Lung (tissue), 12 donors: ENCODE data around the gene ZNF462. TPM values are rescaled to one million over a fixed set of nuclear protein-coding genes. Genes with fewer than 3 reads are reported as not detected.
A peak's percentile ranks its signal among the peaks of the same experiment; 100 is the strongest.

Experiments used
- ATAC-seq: fragments of 200-7000 bp; cut with Tn5 transposase; one replicate; pipeline ENCODE4 v1.9.1; 2020; ENCODE audit warnings: moderate number of reproducible peaks; ENCODE audit not compliant: insufficient read depth, low FRiP score
- DNase-seq, 3 donors: peaks; one replicate each; pipeline ENCODE4 v3.0.0-alpha.2; 2013 to 2017
- H3K27ac ChIP-seq, 2 donors: one replicate each; pipeline ENCODE4 v1.5.1; 2013; ENCODE audit warnings: mild to moderate bottlenecking in 2 of 2, moderate library complexity in 2 of 2, control low read depth in 1 of 2, inconsistent platforms in 1 of 2, low read depth in 1 of 2, low read length in 1 of 2
- H3K27me3 ChIP-seq, 3 donors: one replicate each; pipeline ENCODE4 v1.5.1; 2013; ENCODE audit warnings: low read length in 2 of 3; ENCODE audit not compliant: control insufficient read depth in 3 of 3, insufficient read depth in 3 of 3
- H3K36me3 ChIP-seq, 4 donors: one replicate each; pipeline ENCODE4 v1.5.1; 2013; ENCODE audit warnings: low read length in 4 of 4, mild to moderate bottlenecking in 1 of 4, moderate library complexity in 1 of 4; ENCODE audit not compliant: control insufficient read depth in 4 of 4, insufficient read depth in 4 of 4
- H3K4me1 ChIP-seq, 5 donors: one replicate each; pipeline ENCODE4 v1.5.1; 2013; ENCODE audit warnings: low read length in 5 of 5, mild to moderate bottlenecking in 2 of 5, moderate library complexity in 1 of 5; ENCODE audit not compliant: control insufficient read depth in 5 of 5, insufficient read depth in 5 of 5
- H3K4me3 ChIP-seq: one replicate; pipeline ENCODE4 v1.5.1; 2013; ENCODE audit warnings: mild to moderate bottlenecking, control low read depth, moderate library complexity
- H3K9ac ChIP-seq, 2 donors: one replicate each; pipeline ENCODE4 v1.5.1; 2013; ENCODE audit warnings: low read length in 2 of 2, control low read depth in 1 of 2; ENCODE audit not compliant: insufficient read depth in 1 of 2
- H3K9me3 ChIP-seq, 4 donors: one replicate each; pipeline ENCODE4 v1.5.1; 2013; ENCODE audit warnings: low read length in 3 of 4, mild to moderate bottlenecking in 1 of 4, moderate library complexity in 1 of 4; ENCODE audit not compliant: control insufficient read depth in 4 of 4, insufficient read depth in 3 of 4
- WGBS, 2 donors: extraction: QIAGEN DNeasy Blood & Tissue Kit; methylation state at CpG; one replicate each; pipeline ENCODE4 v1.1.7; 2013; 5-methylcytosine and 5-hydroxymethylcytosine counted together
- polyA plus RNA-seq, 2 donors: library from polyadenylated mRNA; stranded (reverse); fragments of 200-250 nt; gene quantifications; one replicate each; pipeline ENCODE4 v1.2.1, GENCODE V29; 2013
- total RNA-seq, 2 donors: library from RNA; depleted of rRNA in 1 of 2; stranded (reverse); fragments of >200 nt in 1 of 2; gene quantifications; one replicate each; pipeline ENCODE4 v1.2.1, GENCODE V29; 2014 to 2021
- TF ChIP-seq, protein P1 (sequence below): IDR thresholded peaks from 2 replicates; pipeline ENCODE4 v1.5.1; 2012; ENCODE audit warnings: mild to moderate bottlenecking; ENCODE audit errors: control extremely low read depth, extremely low read depth
- donor health status: control.
- donor health status: control.
- donor health status: Bipolar disorder and iron deficiency.
- donor health status: healthy.
- donor health status: DM: yes; HTN: yes; CAD: no.

Gene ZNF462
- total and polyA plus RNA-seq, 4 donors = 2.0 to 37.7 (median 19.5) TPM

DNA sequence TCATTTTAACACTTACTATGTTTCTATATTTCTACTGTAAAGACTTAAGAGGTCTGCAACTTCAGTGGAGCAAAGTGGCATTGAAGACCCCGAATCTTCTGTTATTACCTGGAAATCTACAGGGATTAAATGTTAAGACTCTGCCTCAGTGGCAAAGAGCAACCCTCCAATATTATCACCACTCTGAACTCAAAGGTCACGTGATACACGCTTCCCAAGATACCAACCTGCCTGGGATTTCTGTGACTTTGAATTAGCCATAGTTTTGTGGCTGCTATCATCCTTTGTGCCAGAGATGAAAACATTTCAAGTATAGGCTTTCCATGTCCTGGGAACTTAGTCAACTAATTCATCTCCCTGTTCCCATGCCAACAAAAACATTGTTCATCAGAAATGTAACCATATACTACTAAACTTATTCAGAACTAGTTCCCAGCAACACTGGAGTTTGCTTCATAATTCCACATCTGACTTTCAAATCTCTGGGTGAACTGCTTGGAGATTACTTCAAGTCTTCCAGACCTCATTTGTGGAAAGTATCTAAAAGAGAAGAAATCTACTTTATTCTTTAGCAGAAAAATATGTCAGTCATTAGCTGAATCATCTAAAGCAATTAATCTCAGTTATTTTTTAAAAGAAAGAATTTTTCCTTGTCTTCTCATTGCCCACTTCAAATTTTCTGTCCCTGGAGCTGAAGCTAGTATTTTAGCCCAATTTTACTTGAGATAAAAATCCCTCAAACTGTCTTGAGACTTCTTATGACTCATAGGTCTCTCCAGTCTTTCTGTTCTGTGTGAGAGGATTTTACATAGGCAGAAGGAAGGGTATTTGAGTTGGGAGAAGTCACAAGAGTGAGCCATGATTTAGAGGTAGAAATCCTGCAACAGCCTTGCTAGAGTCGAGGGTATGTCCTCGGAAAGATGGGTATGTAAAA, 83.0 kb downstream of the ZNF462 start:
- TF ChIP-seq, protein P1, sequence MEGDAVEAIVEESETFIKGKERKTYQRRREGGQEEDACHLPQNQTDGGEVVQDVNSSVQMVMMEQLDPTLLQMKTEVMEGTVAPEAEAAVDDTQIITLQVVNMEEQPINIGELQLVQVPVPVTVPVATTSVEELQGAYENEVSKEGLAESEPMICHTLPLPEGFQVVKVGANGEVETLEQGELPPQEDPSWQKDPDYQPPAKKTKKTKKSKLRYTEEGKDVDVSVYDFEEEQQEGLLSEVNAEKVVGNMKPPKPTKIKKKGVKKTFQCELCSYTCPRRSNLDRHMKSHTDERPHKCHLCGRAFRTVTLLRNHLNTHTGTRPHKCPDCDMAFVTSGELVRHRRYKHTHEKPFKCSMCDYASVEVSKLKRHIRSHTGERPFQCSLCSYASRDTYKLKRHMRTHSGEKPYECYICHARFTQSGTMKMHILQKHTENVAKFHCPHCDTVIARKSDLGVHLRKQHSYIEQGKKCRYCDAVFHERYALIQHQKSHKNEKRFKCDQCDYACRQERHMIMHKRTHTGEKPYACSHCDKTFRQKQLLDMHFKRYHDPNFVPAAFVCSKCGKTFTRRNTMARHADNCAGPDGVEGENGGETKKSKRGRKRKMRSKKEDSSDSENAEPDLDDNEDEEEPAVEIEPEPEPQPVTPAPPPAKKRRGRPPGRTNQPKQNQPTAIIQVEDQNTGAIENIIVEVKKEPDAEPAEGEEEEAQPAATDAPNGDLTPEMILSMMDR = no peak

DNA sequence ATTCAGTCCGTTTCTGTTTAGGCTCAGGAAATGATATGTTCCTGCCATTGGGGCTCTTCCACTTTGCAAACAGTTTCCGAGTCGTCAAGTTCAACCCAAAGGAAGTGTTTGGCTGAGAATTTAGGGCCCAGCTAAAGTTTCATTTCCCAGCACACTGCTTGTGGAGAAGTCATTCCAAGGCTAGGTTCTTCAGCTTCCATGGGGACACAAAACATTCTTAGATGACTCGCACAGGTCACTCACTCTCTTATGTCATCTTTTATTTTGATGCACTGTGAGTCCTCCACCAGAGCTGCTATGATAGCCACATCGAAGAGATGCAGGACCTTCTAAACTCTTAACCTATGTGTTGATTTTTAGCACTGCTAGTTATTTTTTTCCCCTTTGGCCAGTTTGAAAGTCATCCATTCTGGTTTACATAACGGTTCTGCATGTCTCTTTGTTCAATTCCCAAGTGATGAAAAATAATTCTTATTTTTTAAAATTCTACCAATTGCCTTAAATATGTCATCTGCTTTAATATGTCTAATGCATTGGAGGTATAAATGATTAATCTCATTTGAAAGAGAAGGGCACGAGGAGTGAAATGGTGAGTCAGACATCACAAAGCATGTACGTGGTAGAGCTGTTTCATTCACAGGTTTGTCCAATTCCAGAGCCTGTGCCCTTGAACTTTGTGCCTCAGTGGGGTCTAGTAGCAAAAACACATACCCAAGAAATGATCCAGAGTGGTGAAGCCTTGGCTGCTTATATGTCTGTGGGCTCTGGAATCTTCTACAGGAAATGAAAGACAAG, 84.3 kb downstream of the ZNF462 start:
- 83 to 86% methylated on average over 8 of the region's 8 CpGs for WGBS, 2 donors

More for the DNA sequence above, 83.0 kb downstream of the ZNF462 start:
- Histone ChIP-seq H3K9ac (no peak overlapping the region), H3K4me1 (peaks cover 0 to 10% (median 0%) of the 10 kb centered on the region in 5 donors), H3K27me3 (no peaks in the 10 kb centered on the region), H3K36me3 (peaks cover 2 to 40% (median 12%) of the 10 kb centered on the region in 4 donors), H3K27ac (no peak overlapping the region), H3K4me3 (no peak overlapping the region), H3K9me3 (no peaks in the 10 kb centered on the region)
- peak in 1 of 3 donors; percentile 17 for DNase-seq
- 91 to 95% methylated on average over 5 of the region's 5 CpGs for WGBS, 2 donors
- ATAC-seq = no peak

DNA sequence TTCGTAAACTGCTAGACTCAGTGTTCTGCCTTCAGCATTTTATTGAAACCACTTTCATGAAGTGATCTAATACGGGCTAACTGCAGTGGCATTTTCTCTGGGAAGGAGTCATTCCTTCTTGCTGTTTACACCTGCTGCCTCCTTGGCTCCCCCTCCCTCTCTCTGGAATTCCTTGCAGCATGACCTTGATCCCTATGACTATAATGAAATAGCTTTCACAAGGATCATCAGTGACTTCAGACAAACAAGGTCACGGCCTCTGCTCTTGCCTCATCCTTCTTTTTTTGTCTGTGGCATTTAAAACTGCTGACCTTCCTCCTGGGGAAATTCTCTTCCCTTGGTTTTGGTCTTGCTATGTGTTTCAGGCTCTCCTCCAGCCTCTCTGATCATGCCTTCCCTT, 90.2 kb downstream of the ZNF462 start:
- H3K27ac ChIP-seq = no peak overlapping the region
- TF ChIP-seq, protein P1 = no peak
- H3K36me3 ChIP-seq = peaks cover 3 to 40% (median 10%) of the 10 kb centered on the region in 4 donors
- WGBS, 2 donors = 92 to 94% methylated on average over 3 of the region's 3 CpGs
- no peak for DNase-seq
- H3K4me3 ChIP-seq = no peak overlapping the region
- H3K27me3 ChIP-seq = no peaks in the 10 kb centered on the region
- peaks cover 0 to 19% (median 0%) of the 10 kb centered on the region in 5 donors for H3K4me1 ChIP-seq
- H3K9ac ChIP-seq = no peak overlapping the region
- no peaks in the 10 kb centered on the region for H3K9me3 ChIP-seq
- ATAC-seq = no peak

More for the DNA sequence above, 84.3 kb downstream of the ZNF462 start:
- Histone ChIP-seq H3K36me3 (peaks cover 3 to 40% (median 12%) of the 10 kb centered on the region in 4 donors), H3K27ac (peak overlapping the region in 1 of 2 donors; percentile 1), H3K4me1 (peaks cover 0 to 10% (median 0%) of the 10 kb centered on the region in 5 donors), H3K27me3 (no peaks in the 10 kb centered on the region), H3K9ac (no peak overlapping the region), H3K4me3 (no peak overlapping the region), H3K9me3 (no peaks in the 10 kb centered on the region)
- DNase-seq (no peak), ATAC-seq (no peak)
- TF ChIP-seq, protein P1 = no peak
